Measurements from ENCODE around the gene CEP170B.
"Not testable (repeated sequence)": the region's sequence is repeated elsewhere in the genome, so short reads cannot be mapped to it uniquely, and the experiment has no call there.

Gene CEP170B

DNA sequence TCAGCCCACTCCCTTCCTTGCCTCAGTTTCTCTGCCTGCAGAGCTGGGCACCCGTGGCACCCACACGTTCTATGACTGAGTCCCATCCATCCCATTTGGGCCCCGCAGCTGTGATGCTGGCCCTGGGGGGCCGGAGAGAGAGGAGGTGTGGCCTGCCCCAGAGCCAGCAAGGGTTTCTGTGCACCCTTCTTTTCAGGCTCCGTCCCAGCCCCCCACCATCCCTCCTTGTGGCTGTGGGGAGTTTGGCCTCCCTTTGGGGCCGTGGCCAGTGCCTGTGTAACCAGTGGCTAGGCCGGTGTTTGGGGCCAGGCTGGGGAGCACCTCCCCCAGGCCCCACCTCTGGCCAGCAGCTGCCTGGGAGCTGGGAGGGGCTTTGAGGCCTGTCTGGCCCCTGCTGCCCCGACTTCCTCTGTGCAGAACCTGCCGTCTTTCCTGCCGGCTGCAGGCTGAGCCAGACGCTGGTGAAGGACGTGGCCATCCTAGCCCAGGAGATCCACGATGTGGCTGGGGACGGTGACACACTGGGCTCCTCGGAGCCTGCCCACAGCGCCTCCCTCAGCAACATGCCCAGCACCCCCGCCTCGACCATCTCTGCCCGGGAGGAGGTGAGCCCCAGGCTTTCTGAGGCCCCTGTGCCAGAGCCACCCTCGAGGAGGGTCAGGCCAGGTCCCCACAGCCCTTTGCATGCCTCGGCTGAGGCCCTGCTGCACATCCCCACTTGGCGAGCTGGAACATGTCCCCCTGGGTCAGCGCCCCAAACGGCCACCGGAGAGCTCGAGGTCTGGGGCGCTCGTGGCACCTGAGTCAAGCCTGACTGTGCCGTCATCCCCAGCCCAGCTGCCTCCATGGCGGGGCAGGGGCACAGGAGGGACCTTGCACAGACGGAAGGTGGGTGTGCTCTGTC, 27.7 kb downstream of the CEP170B start:
- DNase-seq = no peak

DNA sequence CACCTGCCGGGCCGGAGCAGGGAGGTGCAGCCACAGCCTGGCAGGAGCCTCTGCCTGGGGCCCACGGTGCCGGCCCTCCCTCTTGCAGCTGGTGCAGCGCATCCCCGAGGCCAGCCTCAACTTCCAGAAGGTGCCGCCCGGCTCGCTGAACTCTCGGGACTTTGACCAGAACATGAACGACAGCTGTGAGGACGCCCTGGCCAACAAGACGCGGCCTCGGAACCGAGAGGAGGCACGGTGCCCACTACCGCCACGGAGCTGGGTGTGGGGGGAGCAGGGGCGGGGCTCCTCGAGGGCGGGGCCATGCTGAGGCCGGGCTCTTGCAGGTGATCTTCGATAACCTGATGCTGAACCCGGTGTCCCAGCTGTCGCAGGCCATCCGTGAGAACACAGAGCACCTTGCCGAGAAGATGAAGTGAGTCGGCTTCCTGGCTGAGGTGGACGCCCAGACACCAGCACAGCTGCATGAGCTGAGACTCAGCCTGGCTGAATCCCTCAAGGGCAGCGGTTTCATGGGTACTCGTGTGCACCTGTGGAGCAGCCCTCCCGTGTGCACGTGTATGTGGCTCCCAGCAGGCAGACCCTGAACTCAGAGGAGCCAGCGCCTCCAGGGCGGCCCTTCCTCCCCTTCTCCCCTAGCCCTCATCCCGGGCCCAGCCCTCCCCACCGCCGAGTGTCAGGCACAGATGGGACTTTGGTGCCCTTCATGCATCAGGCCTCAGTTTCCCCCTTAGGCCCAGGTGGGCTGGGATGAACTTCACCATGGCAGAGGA, 28.6 kb downstream of the CEP170B start:
- DNase-seq = no peak

DNA sequence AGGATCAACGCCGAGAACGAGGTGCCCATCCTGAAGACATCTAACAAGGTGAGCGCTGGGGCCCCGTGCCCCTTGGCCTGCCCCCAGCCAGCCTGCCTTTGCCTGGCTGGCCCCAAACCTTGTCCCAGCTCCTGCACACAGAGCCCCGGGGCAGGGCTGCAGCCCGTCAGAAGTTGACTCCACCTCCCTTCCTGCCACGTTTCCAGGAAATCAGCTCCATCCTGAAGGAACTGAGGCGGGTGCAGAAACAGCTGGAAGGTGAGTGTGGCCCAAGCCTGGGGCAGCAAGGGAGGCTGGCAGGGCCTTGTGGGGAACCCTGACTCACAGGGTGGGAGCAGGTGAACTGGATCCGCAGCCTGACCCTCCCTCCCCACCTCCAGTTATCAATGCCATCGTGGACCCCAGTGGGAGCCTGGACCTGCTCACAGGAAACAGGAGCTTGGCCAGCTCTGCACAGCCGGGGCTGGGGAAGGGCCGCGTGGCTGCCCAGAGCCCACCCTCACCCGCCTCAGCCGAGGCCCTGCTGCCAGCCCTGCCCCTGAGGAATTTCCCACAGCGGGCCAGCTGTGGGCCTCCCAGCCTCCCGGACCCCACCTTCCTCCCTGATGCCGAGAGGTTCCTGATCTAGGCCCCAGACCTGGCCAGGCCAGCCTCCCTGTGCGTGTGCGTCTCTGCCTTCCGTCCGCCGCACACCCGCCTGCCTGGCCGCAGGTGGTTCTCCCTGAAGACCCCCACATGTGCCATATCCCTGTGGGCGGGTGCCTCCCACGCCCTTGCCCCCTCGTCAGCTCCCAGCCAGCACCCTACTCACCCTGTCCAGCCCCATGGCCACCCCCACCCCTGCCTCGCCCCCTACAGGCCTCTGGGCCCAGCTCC, 29.5 kb downstream of the CEP170B start:
- DNase-seq = no peak

DNA sequence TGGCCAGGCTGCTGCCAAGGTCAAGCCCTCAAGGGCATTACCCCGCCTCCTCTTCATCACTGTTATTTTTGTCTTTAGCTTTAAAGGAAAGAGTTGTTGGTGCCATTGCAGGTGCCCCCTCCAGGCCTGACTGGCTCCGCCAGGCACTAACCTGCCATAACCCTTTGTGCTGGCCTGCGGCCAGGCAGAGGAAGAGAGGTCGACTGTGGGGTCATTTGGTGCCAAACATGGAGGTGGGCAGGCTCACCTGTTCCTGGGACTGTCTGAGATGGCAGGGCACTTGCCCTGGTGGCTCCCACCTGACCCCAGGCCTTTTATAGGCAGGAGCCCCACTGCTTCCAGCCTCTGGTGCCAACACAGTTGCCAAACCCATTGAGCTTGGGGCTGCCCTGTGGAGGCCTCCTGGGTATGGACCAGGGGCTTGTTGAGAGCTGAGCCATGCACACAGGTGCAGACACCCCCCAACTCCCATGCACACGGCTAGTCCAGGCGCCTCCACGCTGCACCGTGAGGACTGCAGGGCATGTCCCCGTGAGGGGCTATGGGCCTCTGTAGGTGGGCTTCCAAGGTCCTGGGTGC, 30.2 kb downstream of the CEP170B start:
- DNase-seq = no peak

DNA sequence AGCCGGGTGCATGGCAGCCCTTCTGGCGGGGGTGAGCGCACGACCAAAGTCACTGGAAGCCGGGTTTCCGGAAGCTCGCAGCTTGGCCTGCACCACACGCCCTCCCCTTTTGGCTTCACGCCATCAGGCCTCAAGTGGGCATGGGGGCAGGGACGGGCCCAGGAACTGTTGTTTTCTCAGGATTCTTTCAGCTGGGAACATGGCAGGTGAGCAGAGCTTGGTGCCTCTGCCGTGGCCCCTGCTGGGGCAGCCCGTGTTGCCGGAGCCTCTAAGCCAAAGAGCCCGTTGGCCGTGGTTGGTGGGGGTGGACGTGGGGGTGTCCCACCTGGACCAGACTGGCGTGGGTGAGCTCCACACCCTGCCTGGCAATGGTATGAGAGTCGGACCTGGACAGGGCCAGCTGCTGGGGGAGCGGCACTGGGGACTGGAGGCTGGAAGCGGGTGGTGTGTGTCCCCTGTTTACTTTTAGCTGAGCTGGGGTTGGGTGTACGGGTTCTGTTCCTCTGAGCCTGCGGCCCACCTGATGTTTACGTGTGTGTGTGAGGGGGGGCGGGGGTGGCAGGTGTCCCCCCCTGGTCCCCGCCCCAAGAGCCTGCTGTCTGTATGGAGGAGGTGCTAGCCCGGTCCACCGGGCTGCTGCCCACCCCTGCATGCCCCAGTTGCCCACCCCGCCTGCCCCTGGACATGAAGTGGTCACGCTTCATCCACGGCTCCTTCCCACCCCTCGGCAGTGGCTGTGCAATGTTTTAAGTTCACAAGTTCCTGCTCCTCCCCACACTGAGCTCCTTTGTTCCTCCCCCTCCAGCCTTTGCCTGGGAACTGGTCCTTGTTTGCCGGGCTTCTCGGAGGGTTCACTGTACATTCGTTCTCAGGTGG, 31.0 kb downstream of the CEP170B start:
- no peak for DNase-seq

DNA sequence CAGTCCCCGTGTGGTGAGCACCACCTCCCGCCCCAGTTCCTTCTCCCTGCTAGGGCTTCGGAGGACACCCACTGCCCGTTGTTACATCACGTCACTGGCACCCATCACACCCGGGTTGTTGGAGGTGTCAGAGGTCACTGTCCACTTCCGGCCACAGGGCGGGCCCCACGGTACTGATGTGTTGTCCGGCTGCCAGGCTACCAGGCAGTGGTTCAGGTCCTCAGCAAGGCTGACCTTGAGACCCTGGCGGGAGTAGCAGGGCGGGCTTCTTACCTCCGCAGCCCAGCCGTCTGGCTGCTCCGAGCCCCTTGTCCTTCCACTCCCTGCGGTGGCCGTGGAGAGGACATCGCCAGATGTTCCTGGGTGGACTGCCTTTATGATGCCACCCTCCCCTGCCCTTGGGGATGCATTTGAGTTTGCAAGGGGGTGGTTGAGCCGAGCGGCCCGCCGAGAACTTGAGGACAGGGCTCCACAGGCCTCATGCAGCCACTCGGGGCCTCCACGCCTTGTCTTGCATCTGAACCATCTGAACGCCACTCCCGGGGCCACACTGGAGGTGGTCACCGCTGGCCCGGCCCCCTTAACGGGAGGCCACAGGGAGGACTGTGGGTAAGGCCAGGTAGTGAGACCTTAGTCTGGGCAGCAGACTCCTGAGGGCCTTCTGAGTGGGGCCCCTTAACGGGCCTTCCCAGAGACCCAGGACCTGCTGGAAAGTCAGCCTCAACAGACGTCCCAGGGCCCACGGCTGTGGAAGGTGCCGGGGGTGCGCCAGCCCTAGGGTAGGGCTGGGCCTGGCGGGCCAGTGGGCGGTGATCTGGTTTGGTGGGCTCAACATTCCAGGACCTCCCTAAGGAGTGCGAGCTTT, 32.5 kb downstream of the CEP170B start:
- no peak for DNase-seq

DNA sequence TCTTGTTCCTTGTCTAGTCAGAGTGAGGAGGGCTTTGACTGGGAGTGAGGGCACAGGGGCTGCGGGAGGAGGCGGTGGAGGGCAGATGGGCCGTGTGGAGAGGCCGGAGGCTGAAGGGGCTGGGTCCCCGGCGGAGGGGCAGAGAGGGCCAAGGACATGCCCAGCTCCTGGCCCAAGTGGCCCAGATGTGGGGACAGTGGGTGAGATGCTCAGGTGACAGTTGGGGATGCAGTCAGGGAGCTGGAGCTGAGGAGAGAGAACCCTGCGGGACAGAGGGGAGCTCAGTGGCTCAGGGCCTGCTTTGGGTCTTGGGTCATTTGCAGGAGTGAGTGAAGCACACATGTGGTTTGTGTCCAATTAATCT, 33.1 kb downstream of the CEP170B start:
- DNase-seq = no peak

DNA sequence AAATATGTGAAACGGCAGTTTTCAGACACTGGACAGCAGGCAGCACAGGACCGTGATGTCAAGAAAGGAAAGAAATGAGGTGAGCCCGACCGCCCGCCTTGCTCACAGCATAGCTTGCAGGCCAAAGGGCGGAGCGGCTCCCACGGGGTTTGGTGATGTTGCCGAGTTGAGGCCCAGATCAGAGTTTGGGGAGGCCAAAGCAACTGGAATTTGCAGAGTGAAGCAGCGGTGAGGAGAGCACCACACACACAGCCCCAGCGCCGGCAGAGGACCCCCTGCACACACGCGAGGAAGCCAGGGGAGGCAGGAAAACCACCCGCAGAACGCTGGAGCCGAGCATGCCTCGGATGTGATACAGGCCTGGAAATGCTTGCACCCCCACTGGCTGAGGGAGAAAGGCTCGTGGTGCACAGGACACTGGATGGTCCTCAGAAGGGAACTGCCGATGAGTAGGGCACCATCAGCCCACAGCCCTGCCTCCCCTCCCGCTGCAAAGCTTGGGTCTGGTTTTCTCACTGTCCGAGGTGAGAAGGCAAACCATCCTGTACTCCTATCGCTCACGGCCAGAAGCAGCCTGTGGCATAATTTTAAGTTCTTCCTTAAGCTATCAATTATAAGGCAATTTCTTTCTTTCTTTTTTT, 33.9 kb downstream of the CEP170B start:
- no peak for DNase-seq

DNA sequence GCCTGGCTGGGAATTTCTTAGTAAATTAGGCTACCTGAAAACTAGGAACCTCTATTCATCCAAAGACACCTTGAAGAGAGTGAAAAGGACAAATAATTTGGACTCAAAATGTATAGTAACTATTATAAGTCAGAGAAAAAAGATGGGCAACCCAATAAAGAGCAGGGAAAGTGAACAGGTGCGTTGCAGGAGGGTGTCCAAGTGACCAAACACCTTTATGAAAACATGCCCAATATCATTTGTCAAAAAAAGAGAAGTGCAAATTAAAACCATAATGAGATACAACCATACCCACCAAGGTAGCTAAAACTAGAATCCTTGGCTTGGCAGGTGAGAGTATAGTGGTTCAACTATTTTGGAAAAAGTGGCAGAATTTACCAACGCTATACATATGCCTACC, 34.7 kb downstream of the CEP170B start:
- no peak for DNase-seq

DNA sequence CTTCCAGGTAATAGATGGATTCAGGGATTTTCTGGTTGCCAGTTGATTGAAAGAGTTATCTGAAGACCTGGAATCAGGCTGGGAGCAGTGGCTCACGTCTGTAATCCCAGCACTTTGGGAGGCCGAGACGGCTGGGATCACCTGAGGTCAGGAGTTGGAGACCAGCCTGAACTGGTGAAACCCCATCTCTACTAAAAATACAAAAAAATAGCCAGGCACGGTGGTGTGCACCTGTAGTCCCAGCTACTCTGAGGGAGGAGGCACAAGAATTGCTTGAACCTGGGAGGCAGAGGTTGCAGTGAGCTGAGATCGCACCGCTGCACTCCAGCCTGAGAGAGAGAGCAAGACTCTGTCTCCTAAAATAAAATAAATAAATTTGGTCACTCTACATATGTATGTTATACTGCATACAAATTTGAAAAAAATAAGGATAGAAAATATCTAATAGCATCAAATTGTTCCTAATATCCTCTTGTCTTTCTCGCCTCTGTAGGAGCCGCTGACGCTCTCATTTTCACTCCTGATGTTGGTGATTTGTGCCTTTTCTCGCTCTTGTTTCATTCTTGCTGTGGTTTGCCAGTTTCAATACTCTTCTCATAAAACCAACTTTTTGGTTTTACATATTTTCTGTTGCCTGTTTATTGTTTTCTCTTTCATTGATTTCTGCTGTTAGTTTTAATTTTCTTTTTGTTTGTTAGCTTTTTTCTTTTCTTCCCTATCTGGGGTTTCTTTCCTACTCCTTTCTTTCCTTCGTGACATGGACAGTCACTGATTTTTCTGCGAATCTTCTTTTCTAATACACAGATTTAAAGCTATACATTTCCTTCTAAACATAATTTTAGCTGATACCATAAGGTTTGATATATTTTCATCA, 35.8 kb downstream of the CEP170B start:
- DNase-seq = no peak

DNA sequence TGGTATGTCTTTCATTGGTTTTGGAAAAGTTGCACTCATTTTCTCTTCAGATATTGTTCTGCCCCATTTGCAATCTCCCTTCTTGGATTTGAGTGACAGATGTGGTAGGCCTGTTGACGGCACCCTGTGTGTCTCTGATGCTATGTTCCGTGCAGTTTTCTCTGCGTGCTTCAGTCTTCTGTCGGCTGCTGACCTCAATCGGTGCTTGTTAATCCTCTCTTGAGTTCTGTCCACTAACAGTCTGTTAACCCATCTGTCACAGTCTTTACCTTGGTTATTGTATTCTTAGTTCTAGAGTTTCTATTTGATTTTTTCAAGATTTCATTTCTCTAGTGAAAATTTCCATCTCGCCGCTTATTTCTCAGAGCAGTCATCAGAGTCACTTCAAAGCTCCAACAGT, 38.9 kb downstream of the CEP170B start:
- no peak for DNase-seq

DNA sequence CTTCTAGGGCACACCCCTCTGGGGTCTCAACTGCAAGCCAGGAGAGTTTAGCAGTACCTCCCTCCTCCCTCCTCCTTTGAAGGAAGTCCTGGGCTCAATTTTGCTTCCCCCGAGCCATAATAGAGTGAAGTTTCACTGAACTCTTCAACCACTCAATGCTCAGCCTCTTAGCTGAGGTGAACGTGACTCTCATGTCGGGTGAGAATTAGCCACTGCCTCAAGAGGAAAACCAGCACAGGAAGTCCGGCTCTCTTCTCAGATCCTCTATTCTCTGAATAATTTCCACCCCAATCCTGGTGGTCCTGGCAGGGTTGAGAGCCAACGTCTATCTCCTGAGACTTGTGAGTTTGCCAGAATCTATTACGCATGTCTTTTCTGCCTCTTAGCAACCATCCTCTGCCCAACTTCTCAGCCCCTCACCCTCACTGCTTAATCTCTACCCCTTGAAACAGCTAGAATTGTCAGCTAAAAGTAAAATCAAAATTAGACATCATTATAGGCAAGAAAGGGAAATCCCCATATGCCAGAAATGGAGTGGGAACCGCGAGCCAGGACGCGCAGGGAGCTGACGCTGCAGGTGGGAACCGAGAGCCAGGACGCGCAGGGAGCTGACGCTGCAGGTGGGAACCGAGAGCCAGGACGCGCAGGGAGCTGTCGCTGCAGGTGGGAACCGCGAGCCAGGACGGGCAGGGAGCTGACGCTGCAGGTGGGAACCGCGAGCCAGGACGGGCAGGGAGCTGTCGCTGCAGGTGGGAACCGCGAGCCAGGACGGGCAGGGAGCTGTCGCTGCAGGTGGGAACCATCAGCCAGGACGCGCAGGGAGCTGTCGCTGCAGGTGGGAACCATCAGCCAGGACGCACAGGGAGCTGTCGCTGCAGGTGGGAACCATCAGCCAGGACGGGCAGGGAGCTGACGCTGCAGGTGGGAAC, 39.8 kb downstream of the CEP170B start:
- DNase-seq = not testable (repeated sequence)

DNA sequence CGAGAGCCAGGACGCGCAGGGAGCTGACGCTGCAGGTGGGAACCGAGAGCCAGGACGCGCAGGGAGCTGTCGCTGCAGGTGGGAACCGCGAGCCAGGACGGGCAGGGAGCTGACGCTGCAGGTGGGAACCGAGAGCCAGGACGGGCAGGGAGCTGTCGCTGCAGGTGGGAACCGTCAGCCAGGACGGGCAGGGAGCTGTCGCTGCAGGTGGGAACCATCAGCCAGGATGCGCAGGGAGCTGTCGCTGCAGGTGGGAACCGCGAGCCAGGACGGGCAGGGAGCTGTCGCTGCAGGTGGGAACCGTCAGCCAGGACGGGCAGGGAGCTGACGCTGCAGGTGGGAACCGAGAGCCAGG, 40.5 kb downstream of the CEP170B start:
- not testable (repeated sequence) for DNase-seq

DNA sequence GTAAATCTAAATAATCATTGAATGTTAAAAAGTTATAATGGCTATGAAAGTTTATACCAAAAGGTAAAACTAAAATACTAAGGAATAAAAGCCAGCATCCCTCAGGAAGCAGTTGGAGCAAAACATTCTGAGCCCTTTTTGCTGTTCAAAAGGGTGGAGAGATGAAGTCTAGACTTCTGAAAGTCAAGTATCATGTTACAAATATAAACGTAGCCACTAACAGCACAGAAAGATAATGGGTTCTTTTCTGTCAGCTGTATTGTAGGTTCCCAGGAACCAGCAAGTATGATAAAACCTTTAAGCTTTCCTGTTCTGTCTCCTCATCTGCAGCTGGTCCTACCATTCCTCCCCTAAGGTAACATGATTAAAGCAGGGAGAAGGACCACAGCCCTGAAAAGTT, 43.2 kb downstream of the CEP170B start:
- DNase-seq = no peak

DNA sequence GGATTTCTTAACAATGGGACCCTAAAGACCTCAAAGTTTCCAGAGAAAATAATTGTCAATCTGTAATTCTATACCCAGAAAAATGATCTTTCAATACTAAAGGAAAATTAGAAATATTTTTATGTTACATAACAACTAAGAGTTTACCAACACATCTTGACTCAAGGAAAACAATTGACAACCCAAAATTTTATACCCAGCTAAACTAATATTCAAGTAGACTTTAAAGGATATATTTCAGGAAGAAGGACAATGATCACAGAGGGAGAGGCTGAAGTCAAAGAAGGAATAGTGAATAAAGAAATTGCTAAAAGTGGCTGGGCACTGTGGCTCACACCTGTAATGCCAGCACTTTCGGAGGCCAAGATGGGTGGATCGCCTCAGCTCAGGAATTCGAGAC, 47.0 kb downstream of the CEP170B start:
- no peak for DNase-seq

DNA sequence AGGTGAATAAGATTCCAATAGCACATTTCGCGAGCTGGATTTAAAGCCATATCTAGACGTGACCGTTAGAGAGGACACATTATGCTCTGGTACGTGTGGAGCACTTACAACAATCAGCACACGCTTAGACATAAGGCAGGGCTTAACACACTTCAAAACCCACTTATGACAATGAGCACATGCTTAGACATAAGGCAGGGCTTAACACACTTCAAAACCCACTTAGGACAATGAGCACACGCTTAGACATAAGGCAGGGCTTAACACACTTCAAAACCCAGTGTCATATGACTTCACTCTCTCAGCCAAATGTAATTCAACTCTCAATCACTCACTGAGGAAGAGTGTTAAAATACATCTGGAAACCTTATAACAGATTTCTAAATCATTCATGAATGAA, 48.4 kb downstream of the CEP170B start:
- DNase-seq = no peak

DNA sequence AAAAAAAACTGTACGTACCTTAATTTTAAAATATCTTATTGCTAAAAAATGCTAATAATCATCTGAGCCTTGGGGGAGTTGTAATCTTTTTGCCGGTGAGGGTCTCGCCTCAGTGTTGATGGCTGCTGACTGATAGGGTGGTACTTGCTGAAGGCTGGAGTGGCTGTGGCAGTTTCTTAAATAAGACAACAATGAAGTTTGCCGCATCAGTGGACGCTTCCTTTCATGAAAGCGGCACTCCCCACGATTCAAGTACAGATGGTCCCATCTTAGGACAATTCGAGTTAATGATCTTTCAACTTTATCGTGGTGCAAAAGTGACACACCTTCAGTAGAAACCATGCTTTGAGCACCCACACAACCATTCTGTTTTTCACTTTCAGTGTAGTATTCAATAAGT, 52.0 kb downstream of the CEP170B start:
- no peak for DNase-seq

DNA sequence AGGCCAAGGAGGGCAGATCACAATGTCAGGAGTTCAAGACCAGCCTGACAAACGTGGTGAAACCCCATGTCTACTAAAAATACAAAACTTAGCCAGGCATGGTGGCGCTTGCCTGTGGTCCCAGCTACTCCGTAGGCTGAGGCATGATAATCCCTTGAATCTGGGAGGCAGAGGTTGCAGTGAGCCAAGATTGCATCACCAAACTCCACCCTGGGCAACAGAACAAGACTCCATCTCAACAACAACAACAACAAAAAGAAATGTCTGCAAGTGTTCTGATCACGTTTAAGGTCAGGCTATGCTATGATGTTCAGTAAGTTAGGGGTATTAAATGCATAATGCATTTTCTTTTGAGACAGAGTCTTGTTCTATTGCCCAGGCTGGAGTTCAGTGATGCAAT, 52.9 kb downstream of the CEP170B start:
- DNase-seq = no peak

Data from GOT3 (cell line).